ENCODE measurements around the gene NDUFV1. TPM values are rescaled to one million over a fixed set of nuclear protein-coding genes. Genes with fewer than 3 reads are reported as not detected.

Gene NDUFV1
- total and polyA plus RNA-seq, 8 donors, result 82.5 to 281 (median 115) TPM

DNA sequence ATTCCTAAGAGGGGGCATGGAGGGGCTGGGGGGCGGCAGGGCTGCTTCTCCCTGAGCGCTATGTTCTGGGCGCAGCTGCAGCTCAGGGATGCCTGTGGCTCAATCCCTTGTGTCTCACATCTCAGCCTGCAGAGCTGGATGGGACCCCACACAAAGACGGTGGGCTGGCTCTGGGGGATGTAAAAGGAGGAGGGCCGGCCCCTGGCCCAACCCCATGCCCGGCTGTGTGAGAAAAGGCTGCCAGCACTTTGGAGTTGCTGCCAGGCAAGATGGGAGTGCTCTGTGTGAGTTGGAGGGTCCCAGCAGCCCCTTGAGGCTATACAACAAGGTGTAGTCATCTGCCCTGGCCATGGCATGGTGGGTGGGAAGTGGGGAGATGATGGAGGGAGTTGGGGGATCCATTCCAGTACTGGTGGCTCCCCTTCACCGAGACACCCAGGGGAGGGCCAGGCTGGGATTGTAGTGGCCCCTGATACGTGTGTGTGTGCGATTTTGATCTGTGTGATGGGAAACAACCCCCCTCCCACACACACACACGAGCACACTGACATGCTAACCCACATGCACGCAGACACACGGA, 34.1 kb downstream of the NDUFV1 start:
- peaks cover 0 to 7% (median 6%) of the 10 kb centered on the region in 3 donors for H3K4me1 ChIP-seq
- ATAC-seq (no peak), FAIRE-seq (no peak), DNase-seq (no peak)
- intact Hi-C loops (cut with DNase I), result no loop called here
- H3K9me3 ChIP-seq, result no peaks in the 10 kb centered on the region
- WGBS, 2 donors, result 72 to 86% methylated on average over 12 of the region's 12 CpGs
- H3K36me3 ChIP-seq, result no peaks in the 10 kb centered on the region
- no peaks in the 10 kb centered on the region for H3K27me3 ChIP-seq
- TF ChIP-seq, protein P1, sequence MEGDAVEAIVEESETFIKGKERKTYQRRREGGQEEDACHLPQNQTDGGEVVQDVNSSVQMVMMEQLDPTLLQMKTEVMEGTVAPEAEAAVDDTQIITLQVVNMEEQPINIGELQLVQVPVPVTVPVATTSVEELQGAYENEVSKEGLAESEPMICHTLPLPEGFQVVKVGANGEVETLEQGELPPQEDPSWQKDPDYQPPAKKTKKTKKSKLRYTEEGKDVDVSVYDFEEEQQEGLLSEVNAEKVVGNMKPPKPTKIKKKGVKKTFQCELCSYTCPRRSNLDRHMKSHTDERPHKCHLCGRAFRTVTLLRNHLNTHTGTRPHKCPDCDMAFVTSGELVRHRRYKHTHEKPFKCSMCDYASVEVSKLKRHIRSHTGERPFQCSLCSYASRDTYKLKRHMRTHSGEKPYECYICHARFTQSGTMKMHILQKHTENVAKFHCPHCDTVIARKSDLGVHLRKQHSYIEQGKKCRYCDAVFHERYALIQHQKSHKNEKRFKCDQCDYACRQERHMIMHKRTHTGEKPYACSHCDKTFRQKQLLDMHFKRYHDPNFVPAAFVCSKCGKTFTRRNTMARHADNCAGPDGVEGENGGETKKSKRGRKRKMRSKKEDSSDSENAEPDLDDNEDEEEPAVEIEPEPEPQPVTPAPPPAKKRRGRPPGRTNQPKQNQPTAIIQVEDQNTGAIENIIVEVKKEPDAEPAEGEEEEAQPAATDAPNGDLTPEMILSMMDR (IDR thresholded peaks at IDR 0.05), result no peak
- H3K27ac ChIP-seq, result no peak overlapping the region
- no peak overlapping the region for H3K4me3 ChIP-seq

DNA sequence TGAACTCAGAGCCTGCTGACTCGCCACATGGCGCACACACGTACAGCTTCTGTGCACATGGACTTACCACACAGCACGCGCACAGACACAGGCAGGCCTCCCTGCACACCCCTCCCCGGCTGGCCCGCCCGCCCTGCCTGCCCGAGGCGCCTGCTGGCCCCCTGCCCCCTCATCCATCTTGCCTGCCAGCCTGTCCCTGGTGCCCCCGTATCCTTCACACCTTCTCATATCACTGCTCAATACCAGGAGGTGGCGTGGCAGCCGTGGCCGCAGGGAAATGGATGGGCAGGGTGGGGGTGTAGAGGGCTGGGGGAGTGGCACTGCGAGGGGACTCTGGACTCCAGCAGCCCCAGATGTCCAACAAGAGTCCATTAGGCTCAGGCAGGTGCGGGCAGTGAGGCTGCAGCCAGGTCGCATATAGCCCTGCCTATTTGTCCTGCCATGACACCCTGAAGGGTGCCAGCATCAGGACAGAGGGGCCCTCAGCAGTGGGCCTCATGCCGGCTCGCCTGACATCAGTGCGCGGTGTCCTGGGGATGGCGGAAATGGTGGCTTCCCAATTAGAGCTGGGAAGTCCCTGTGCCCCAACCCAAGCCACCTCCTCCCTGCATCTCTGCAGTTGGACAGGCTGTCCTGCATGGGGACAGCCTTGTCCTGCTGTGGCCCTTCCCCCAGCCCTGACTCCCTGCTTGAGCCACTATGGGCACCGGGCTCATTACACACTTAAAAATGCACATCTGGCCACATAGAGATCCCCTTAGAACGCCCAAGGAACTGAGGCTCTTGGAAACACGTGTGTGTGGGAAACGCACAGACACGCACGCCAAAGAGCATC, 34.8 kb downstream of the NDUFV1 start:
- ATAC-seq (no peak), DNase-seq (no peak), FAIRE-seq (no peak)
- intact Hi-C loops (cut with DNase I), result no loop called here
- H3K27me3 ChIP-seq, result no peaks in the 10 kb centered on the region
- peaks cover 4 to 14% (median 13%) of the 10 kb centered on the region in 3 donors for H3K4me1 ChIP-seq
- H3K9me3 ChIP-seq, result no peaks in the 10 kb centered on the region
- WGBS, 2 donors, result 83 to 85% methylated on average over 27 to 28 of the region's 28 CpGs
- TF ChIP-seq, protein P1 (IDR thresholded peaks at IDR 0.05), result no peak
- H3K4me3 ChIP-seq, result no peak overlapping the region
- H3K27ac ChIP-seq, result no peak overlapping the region
- H3K36me3 ChIP-seq, result no peaks in the 10 kb centered on the region

DNA sequence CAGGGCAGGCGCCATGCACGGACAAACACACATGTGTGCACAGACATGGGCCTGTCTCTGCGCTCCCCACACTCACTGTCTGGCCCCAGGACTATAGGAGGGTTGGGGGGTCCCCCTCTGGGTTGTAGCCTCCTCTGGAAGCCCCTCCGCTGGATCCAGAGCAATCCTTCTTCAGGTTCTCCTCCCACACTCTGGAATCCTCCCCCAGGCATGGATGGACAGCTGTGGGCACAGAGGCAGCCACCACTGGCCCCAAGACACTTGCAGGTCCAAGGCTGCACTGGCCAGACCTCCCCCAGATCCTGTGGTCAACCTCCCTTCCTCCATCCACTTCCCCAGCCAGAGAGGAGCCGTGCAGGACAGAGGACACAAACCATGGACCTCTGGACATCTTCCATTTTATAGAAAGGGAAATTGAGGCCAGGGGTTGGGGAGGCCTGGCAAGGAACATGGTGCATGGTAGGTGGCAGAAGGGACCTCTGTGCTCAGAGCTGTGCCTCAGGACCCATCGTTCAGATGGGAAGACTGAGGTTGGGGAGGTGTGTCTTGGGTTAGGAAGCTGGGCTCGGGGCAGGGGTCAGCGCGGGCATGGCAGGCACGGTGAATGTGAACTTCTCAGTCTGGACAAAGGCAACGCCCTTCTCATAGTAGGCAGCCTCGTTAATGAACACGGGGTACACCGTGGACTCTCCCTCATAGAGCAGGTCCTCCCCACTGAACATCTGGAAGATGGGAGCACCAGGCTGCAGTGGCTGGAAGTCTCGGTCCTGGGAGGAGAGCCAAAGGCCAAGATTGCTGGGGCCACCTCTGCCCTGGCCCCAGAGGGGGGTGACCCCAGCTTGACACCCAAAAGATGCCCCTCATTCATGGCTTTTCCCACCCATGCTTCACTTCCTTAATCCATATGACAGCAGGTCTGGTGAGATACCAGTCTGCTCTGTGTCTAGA, 35.7 kb downstream of the NDUFV1 start:
- ATAC-seq, result no peak
- no peaks in the 10 kb centered on the region for H3K36me3 ChIP-seq
- intact Hi-C loops (cut with DNase I), result no loop called here
- no peaks in the 10 kb centered on the region for H3K27me3 ChIP-seq
- DNase-seq, result no peak
- H3K4me3 ChIP-seq, result no peak overlapping the region
- no peaks in the 10 kb centered on the region for H3K9me3 ChIP-seq
- WGBS, 2 donors, result 92 to 95% methylated on average over 15 of the region's 15 CpGs
- TF ChIP-seq, protein P1 (IDR thresholded peaks at IDR 0.05), result no peak
- H3K4me1 ChIP-seq, result peaks cover 4 to 21% (median 21%) of the 10 kb centered on the region in 3 donors
- no peak for FAIRE-seq
- H3K27ac ChIP-seq, result no peak overlapping the region

DNA sequence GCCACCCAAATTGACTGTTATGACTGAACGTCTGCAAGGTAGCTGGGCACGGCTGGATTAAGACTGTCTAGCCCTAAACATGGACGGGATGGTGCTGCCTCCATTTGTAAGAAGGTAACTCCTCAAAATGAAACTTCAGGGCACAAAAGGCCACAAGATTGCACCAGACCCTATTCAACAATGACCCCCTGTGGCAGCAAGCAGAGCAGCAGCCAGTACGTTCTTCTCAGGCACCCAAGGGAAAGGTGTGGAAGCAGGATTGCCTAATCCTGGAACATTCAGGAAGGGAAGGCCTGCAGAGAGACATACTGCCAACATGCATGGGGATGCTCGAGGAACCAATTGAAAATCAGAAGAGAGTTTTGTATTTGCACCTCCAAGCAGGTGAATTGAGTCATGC, 37.3 kb downstream of the NDUFV1 start:
- intact Hi-C loops (cut with DNase I), result no loop called here
- FAIRE-seq, result no peak
- Histone ChIP-seq H3K4me1 (peaks cover 4 to 27% (median 25%) of the 10 kb centered on the region in 3 donors), H3K9me3 (no peaks in the 10 kb centered on the region), H3K4me3 (no peak overlapping the region), H3K27ac (no peak overlapping the region), H3K36me3 (no peaks in the 10 kb centered on the region), H3K27me3 (no peaks in the 10 kb centered on the region)
- DNase-seq, result no peak
- ATAC-seq, result no peak
- whole genome bisulfite sequencing, 2 donors, result 95 to 96% methylated on average over 5 of the region's 5 CpGs
- TF ChIP-seq, protein P1 (IDR thresholded peaks at IDR 0.05), result no peak

Measured in pancreas (tissue), 10 donors.